Mesenchymal stem cell (in vitro differentiated cells and primary cell): Measurements from ENCODE around the gene FRY.
A peak's percentile ranks its signal among the peaks of the same experiment; 100 is the strongest.

Source experiments
- DNase-seq: peaks from one replicate; pipeline ENCODE4 v3.0.0-alpha.2; 2013
- H2AFZ ChIP-seq: one replicate; pipeline ENCODE4 v1.6.1; 2013; ENCODE audit warnings: low read depth, mild to moderate bottlenecking, control low read depth, inconsistent platforms, low read length, moderate library complexity
- H2AK5ac ChIP-seq: 2 replicates; pipeline ENCODE4 v1.6.1; 2013; ENCODE audit warnings: low read length, moderate library complexity, mild to moderate bottlenecking, inconsistent platforms; ENCODE audit not compliant: severe bottlenecking
- H2BK120ac ChIP-seq: one replicate; pipeline ENCODE4 v1.6.1; 2013; ENCODE audit warnings: low read depth, mild to moderate bottlenecking, inconsistent platforms, low read length, moderate library complexity
- H2BK12ac ChIP-seq, 2 experiments: one replicate each; pipeline ENCODE4 v1.6.1; 2013; ENCODE audit warnings: inconsistent platforms in 2 of 2, low read length in 2 of 2, mild to moderate bottlenecking in 2 of 2, moderate library complexity in 2 of 2, control low read depth in 1 of 2
- H2BK15ac ChIP-seq: one replicate; pipeline ENCODE4 v1.6.1; 2013; ENCODE audit warnings: mild to moderate bottlenecking, low read depth, inconsistent platforms; ENCODE audit not compliant: poor library complexity, severe bottlenecking
- H2BK5ac ChIP-seq: 2 replicates; pipeline ENCODE4 v1.6.1; 2013; ENCODE audit warnings: low read depth, mild to moderate bottlenecking, low read length, control low read depth, inconsistent platforms; ENCODE audit not compliant: poor library complexity, severe bottlenecking
- H3K14ac ChIP-seq, 2 experiments: one replicate each; pipeline ENCODE4 v1.6.1; 2013; ENCODE audit warnings: inconsistent platforms in 2 of 2, low read length in 2 of 2, control low read depth in 1 of 2, mild to moderate bottlenecking in 1 of 2, moderate library complexity in 1 of 2
- H3K18ac ChIP-seq, 2 experiments: one replicate each; pipeline ENCODE4 v1.6.1; 2013; ENCODE audit warnings: inconsistent platforms in 2 of 2, low read length in 2 of 2, control low read depth in 1 of 2, low read depth in 1 of 2, mild to moderate bottlenecking in 1 of 2
- H3K23ac ChIP-seq, 2 experiments: one replicate each; pipeline ENCODE4 v1.6.1; 2013; ENCODE audit warnings: inconsistent platforms in 2 of 2, low read length in 2 of 2, mild to moderate bottlenecking in 2 of 2, moderate library complexity in 2 of 2, control low read depth in 1 of 2
- H3K27ac ChIP-seq: 2 replicates; pipeline ENCODE4 v1.5.1; 2013; ENCODE audit warnings: mild to moderate bottlenecking, moderate library complexity, low read length, control low read depth, inconsistent platforms; ENCODE audit not compliant: poor library complexity, severe bottlenecking
- H3K27me3 ChIP-seq, 2 experiments: 2 replicates each; pipeline versions ENCODE4 v1.6.1 to v1.7.0; 2013; ENCODE audit warnings: low read length in 2 of 2, mild to moderate bottlenecking in 2 of 2, moderate library complexity in 2 of 2, control low read depth in 1 of 2, inconsistent platforms in 1 of 2; ENCODE audit not compliant: control insufficient read depth in 1 of 2, insufficient read depth in 1 of 2
- H3K36me3 ChIP-seq, 2 experiments: 2 replicates each; pipeline versions ENCODE4 v1.6.1 to v1.7.0; 2013; ENCODE audit warnings: low read length in 2 of 2, control low read depth in 1 of 2, inconsistent platforms in 1 of 2, low read depth in 1 of 2, mild to moderate bottlenecking in 1 of 2; ENCODE audit not compliant: insufficient read depth in 2 of 2, control insufficient read depth in 1 of 2
- H3K4ac ChIP-seq, 2 experiments: one replicate each; pipeline ENCODE4 v1.6.1; 2013; ENCODE audit warnings: inconsistent platforms in 2 of 2, low read length in 2 of 2, mild to moderate bottlenecking in 2 of 2, moderate library complexity in 2 of 2, control low read depth in 1 of 2, low read depth in 1 of 2
- H3K4me1 ChIP-seq: 2 replicates; pipeline ENCODE4 v1.6.1; 2013; ENCODE audit warnings: low read depth, low read length, control low read depth; ENCODE audit not compliant: control insufficient read depth, insufficient read depth
- H3K4me2 ChIP-seq: 2 replicates; pipeline ENCODE4 v1.6.1; 2013; ENCODE audit warnings: low read length, mild to moderate bottlenecking, inconsistent platforms; ENCODE audit not compliant: poor library complexity, severe bottlenecking
- H3K4me3 ChIP-seq, 2 experiments: 2 replicates each; pipeline versions ENCODE4 v1.5.1 to v1.7.0; 2013; ENCODE audit warnings: low read length in 2 of 2, mild to moderate bottlenecking in 2 of 2, control low read depth in 1 of 2, low read depth in 1 of 2; ENCODE audit not compliant: insufficient read depth in 1 of 2
- H3K79me1 ChIP-seq: replicated peaks from 2 replicates; pipeline ENCODE4 v1.6.1; 2013; ENCODE audit warnings: mild to moderate bottlenecking, control low read depth, low read length, inconsistent platforms; ENCODE audit not compliant: poor library complexity, severe bottlenecking
- H3K9ac ChIP-seq: 2 replicates; pipeline ENCODE4 v1.7.0; 2013; ENCODE audit warnings: mild to moderate bottlenecking, low read length, moderate library complexity
- H3K9me3 ChIP-seq: 2 replicates; pipeline ENCODE4 v1.7.0; 2013; ENCODE audit warnings: mild to moderate bottlenecking, low read length; ENCODE audit not compliant: control insufficient read depth
- H4K8ac ChIP-seq: one replicate; pipeline ENCODE4 v1.6.1; 2013; ENCODE audit warnings: inconsistent platforms, mild to moderate bottlenecking, low read length, moderate library complexity
- H4K91ac ChIP-seq: one replicate; pipeline ENCODE4 v1.6.1; 2013; ENCODE audit warnings: mild to moderate bottlenecking, low read length, inconsistent platforms
- WGBS: methylation state at CpG from one replicate; pipeline ENCODE4 v1.1.7; 2013; ENCODE audit warnings: mixed read lengths; 5-methylcytosine and 5-hydroxymethylcytosine counted together

The FRY gene

GRCh38 chr13:32113532-32113931 is 82.0 kb downstream of the FRY start:
- H3K4ac ChIP-seq: no peak overlapping the region
- no peak overlapping the region for H2BK5ac ChIP-seq
- no peak overlapping the region for H4K91ac ChIP-seq
- no peak for DNase-seq
- H4K8ac ChIP-seq: no peak overlapping the region
- H3K4me1 ChIP-seq: no peaks in the 10 kb centered on the region
- H3K4me2 ChIP-seq: no peak overlapping the region
- H2AFZ ChIP-seq: no peak overlapping the region
- H3K9ac ChIP-seq: no peak overlapping the region
- no peaks in the 10 kb centered on the region for H3K79me1 ChIP-seq
- H3K27me3 ChIP-seq: no peaks in the 10 kb centered on the region
- H2BK120ac ChIP-seq: no peak overlapping the region
- H3K18ac ChIP-seq: no peak overlapping the region
- H2AK5ac ChIP-seq: no peak overlapping the region
- no peak overlapping the region for H3K27ac ChIP-seq
- H2BK12ac ChIP-seq: no peak overlapping the region
- H2BK15ac ChIP-seq: no peak overlapping the region
- no peaks in the 10 kb centered on the region for H3K9me3 ChIP-seq
- no peak overlapping the region for H3K14ac ChIP-seq
- WGBS: 100% methylated on average over 1 of the region's 1 CpG
- H3K4me3 ChIP-seq: no peak overlapping the region
- H3K23ac ChIP-seq: no peak overlapping the region
- peaks cover 0 to 4% of the 10 kb centered on the region in 2 experiments for H3K36me3 ChIP-seq

GRCh38 chr13:32114284-32114950 is 82.8 kb downstream of the FRY start:
- no peak for DNase-seq
- no peaks in the 10 kb centered on the region for H3K79me1 ChIP-seq
- no peak overlapping the region for H3K4ac ChIP-seq
- peaks cover 0 to 4% of the 10 kb centered on the region in 2 experiments for H3K36me3 ChIP-seq
- H3K9me3 ChIP-seq: no peaks in the 10 kb centered on the region
- H3K14ac ChIP-seq: no peak overlapping the region
- H2AFZ ChIP-seq: no peak overlapping the region
- no peak overlapping the region for H3K4me2 ChIP-seq
- H3K27me3 ChIP-seq: no peaks in the 10 kb centered on the region
- H2AK5ac ChIP-seq: no peak overlapping the region
- no peak overlapping the region for H4K91ac ChIP-seq
- H2BK12ac ChIP-seq: no peak overlapping the region
- H2BK120ac ChIP-seq: no peak overlapping the region
- WGBS: no CpG with 5 or more reads among the region's 5 CpGs
- no peaks in the 10 kb centered on the region for H3K4me1 ChIP-seq
- no peak overlapping the region for H3K9ac ChIP-seq
- H3K23ac ChIP-seq: no peak overlapping the region
- H3K18ac ChIP-seq: no peak overlapping the region
- H2BK5ac ChIP-seq: no peak overlapping the region
- no peak overlapping the region for H2BK15ac ChIP-seq
- H3K27ac ChIP-seq: no peak overlapping the region
- H4K8ac ChIP-seq: no peak overlapping the region
- H3K4me3 ChIP-seq: no peak overlapping the region

- Histone ChIP-seq H3K4me1 (no peaks in the 10 kb centered on the region), H3K14ac (no peak overlapping the region), H3K27me3 (no peaks in the 10 kb centered on the region), H4K8ac (no peak overlapping the region), H3K79me1 (no peaks in the 10 kb centered on the region), H2BK12ac (no peak overlapping the region), H2BK120ac (no peak overlapping the region), H3K4me2 (no peak overlapping the region), H3K4me3 (no peak overlapping the region), H3K18ac (no peak overlapping the region), H3K27ac (no peak overlapping the region), H4K91ac (no peak overlapping the region), H3K36me3 (peaks cover 0 to 4% of the 10 kb centered on the region in 2 experiments), H3K9ac (no peak overlapping the region), H3K9me3 (no peaks in the 10 kb centered on the region), H2BK5ac (no peak overlapping the region), H2AK5ac (no peak overlapping the region), H3K23ac (no peak overlapping the region), H2BK15ac (no peak overlapping the region), H2AFZ (no peak overlapping the region), H3K4ac (peak overlapping the region in 1 of 2 experiments; percentile 35)
- no peak for DNase-seq
- whole genome bisulfite sequencing: 78% methylated on average over 2 of the region's 2 CpGs
These were observed 83.5 kb downstream of the FRY start for GRCh38 chr13:32115066-32115465.

GRCh38 chr13:32116210-32116609 is 84.6 kb downstream of the FRY start:
- H2AK5ac ChIP-seq: no peak overlapping the region
- H3K4me1 ChIP-seq: no peaks in the 10 kb centered on the region
- H3K9me3 ChIP-seq: no peaks in the 10 kb centered on the region
- no peak overlapping the region for H2BK120ac ChIP-seq
- H3K14ac ChIP-seq: no peak overlapping the region
- no peak overlapping the region for H2BK15ac ChIP-seq
- no peak overlapping the region for H3K4ac ChIP-seq
- no peak overlapping the region for H3K27ac ChIP-seq
- H3K9ac ChIP-seq: no peak overlapping the region
- no peak for DNase-seq
- H3K79me1 ChIP-seq: no peaks in the 10 kb centered on the region
- H4K91ac ChIP-seq: no peak overlapping the region
- no peak overlapping the region for H4K8ac ChIP-seq
- no peak overlapping the region for H2AFZ ChIP-seq
- H2BK12ac ChIP-seq: no peak overlapping the region
- peaks cover 0 to 4% of the 10 kb centered on the region in 2 experiments for H3K36me3 ChIP-seq
- no peaks in the 10 kb centered on the region for H3K27me3 ChIP-seq
- H2BK5ac ChIP-seq: no peak overlapping the region
- no peak overlapping the region for H3K23ac ChIP-seq
- WGBS: 100% methylated on average over 1 of the region's 5 CpGs
- no peak overlapping the region for H3K4me2 ChIP-seq
- no peak overlapping the region for H3K4me3 ChIP-seq
- no peak overlapping the region for H3K18ac ChIP-seq
